ENCODE results near the gene ANKRD28. TPM values are rescaled to one million over a fixed set of nuclear protein-coding genes. Genes with fewer than 3 reads are reported as not detected.

Gene ANKRD28
- total RNA-seq, 6 experiments from 2014 or later: 80.4 to 96.3 (median 90.4) TPM

GRCh38 chr3:15722877-15723623 is 74.7 kb downstream of the ANKRD28 start:
- Mint-ChIP-seq H3K4me1 (ENCODE audit: low read depth) (peaks cover 42% of the 10 kb centered on the region), H3K4me3 (no peak overlapping the region), H3K27me3 (ENCODE audit: insufficient read depth) (no peaks in the 10 kb centered on the region), H3K27ac (peak overlapping the region; percentile 45), H3K36me3 (ENCODE audit: low read depth) (peaks cover 60% of the 10 kb centered on the region), H3K9me3 (no peaks in the 10 kb centered on the region)
- no peak for TF ChIP-seq CTCF (IDR thresholded peaks at IDR 0.05)
- DNase-seq: no peak

GRCh38 chr3:15716178-15716577 is 81.6 kb downstream of the ANKRD28 start:
- H3K36me3 Mint-ChIP-seq (ENCODE audit: low read depth): peaks cover 41% of the 10 kb centered on the region
- no peaks in the 10 kb centered on the region for H3K4me1 Mint-ChIP-seq (ENCODE audit: low read depth)
- no peak overlapping the region for H3K4me3 Mint-ChIP-seq
- H3K27me3 Mint-ChIP-seq (ENCODE audit: insufficient read depth): no peaks in the 10 kb centered on the region
- no peak for DNase-seq
- no peak for TF ChIP-seq CTCF (IDR thresholded peaks at IDR 0.05)
- no peak overlapping the region for H3K27ac Mint-ChIP-seq
- H3K9me3 Mint-ChIP-seq: no peaks in the 10 kb centered on the region

GRCh38 chr3:15714448-15714847 is 83.3 kb downstream of the ANKRD28 start:
- DNase-seq: no peak
- no peak for TF ChIP-seq CTCF (IDR thresholded peaks at IDR 0.05)
- Mint-ChIP-seq H3K4me1 (ENCODE audit: low read depth) (peaks cover 9% of the 10 kb centered on the region), H3K27me3 (ENCODE audit: insufficient read depth) (no peaks in the 10 kb centered on the region), H3K9me3 (no peaks in the 10 kb centered on the region), H3K36me3 (ENCODE audit: low read depth) (peaks cover 40% of the 10 kb centered on the region), H3K27ac (no peak overlapping the region), H3K4me3 (no peak overlapping the region)

- H3K9me3 Mint-ChIP-seq: no peaks in the 10 kb centered on the region
- DNase-seq: no peak
Measured at GRCh38 chr3:15713364-15713763, 84.4 kb downstream of the ANKRD28 start.

GRCh38 chr3:15711281-15711680 is 86.5 kb downstream of the ANKRD28 start:
- Mint-ChIP-seq H3K4me1 (ENCODE audit: low read depth) (peaks cover 19% of the 10 kb centered on the region), H3K9me3 (no peaks in the 10 kb centered on the region), H3K27ac (peak overlapping the region; percentile 50; the same call in 1 of the 2 replicates), H3K27me3 (ENCODE audit: insufficient read depth) (no peaks in the 10 kb centered on the region), H3K4me3 (no peak overlapping the region), H3K36me3 (ENCODE audit: low read depth) (peaks cover 60% of the 10 kb centered on the region)
- DNase-seq: no peak
- no peak for TF ChIP-seq CTCF (IDR thresholded peaks at IDR 0.05)

More at GRCh38 chr3:15713364-15713763, 84.4 kb downstream of the ANKRD28 start:
- no peak for TF ChIP-seq CTCF (IDR thresholded peaks at IDR 0.05)
- Mint-ChIP-seq H3K36me3 (ENCODE audit: low read depth) (peaks cover 50% of the 10 kb centered on the region), H3K4me3 (no peak overlapping the region), H3K27ac (no peak overlapping the region), H3K4me1 (ENCODE audit: low read depth) (peaks cover 19% of the 10 kb centered on the region), H3K27me3 (ENCODE audit: insufficient read depth) (no peaks in the 10 kb centered on the region)

All from HFFc6 (cell line).